ENCODE results near the gene KMT5B. TPM values are rescaled to one million over a fixed set of nuclear protein-coding genes. Genes with fewer than 3 reads are reported as not detected.

KMT5B gene
- total RNA-seq, 4 donors from 2014 or later: 25.5 to 47.1 (median 40.3) TPM

- peaks cover 0 to 65% (median 41%) of the 10 kb centered on the region in 4 donors for H3K4me1 ChIP-seq
- 49 to 55% methylated on average over 1 of the region's 1 CpG for WGBS, 2 donors
- no peak for TF ChIP-seq POLR2A (IDR thresholded peaks at IDR 0.05)
- TF ChIP-seq EP300 (IDR thresholded peaks at IDR 0.05): peak in 1 of 2 donors; percentile 77
- DNase-seq (ENCODE audit: low spot score in 2 of 2): no peak
- H3K27me3 ChIP-seq: no peaks in the 10 kb centered on the region
- H3K27ac ChIP-seq: peak overlapping the region in 3 of 4 donors; percentile 63 to 100 (median 93)
- no peak overlapping the region for H3K4me3 ChIP-seq
- H3K9me3 ChIP-seq: no peaks in the 10 kb centered on the region
- no peaks in the 10 kb centered on the region for H3K36me3 ChIP-seq
Measured at GRCh38 chr11:68115285-68115684, 97.8 kb downstream of the KMT5B start.

GRCh38 chr11:68113986-68114385 is 99.1 kb downstream of the KMT5B start:
- H3K27ac ChIP-seq: peak overlapping the region; percentile 28 to 100 (median 78)
- no peak for DNase-seq (ENCODE audit: low spot score in 2 of 2)
- peaks cover 0 to 62% (median 34%) of the 10 kb centered on the region in 4 donors for H3K4me1 ChIP-seq
- no peaks in the 10 kb centered on the region for H3K27me3 ChIP-seq
- peaks cover 0 to 5% (median 0%) of the 10 kb centered on the region in 3 donors for H3K36me3 ChIP-seq
- H3K4me3 ChIP-seq: no peak overlapping the region
- TF ChIP-seq EP300 (IDR thresholded peaks at IDR 0.05) (peak; percentile 44 to 81), POLR2A (IDR thresholded peaks at IDR 0.05) (no peak), CTCF (IDR thresholded peaks at IDR 0.05) (no peak)
- no peaks in the 10 kb centered on the region for H3K9me3 ChIP-seq
- 30 to 31% methylated on average over 3 of the region's 3 CpGs for WGBS, 2 donors

- H3K9me3 ChIP-seq: no peaks in the 10 kb centered on the region
- peak overlapping the region in 1 of 4 donors; percentile 37 for H3K27ac ChIP-seq
- no peak overlapping the region for H3K4me3 ChIP-seq
- no peak for DNase-seq (ENCODE audit: low spot score in 2 of 2)
- H3K27me3 ChIP-seq: no peaks in the 10 kb centered on the region
- TF ChIP-seq CTCF (IDR thresholded peaks at IDR 0.05) (no peak), POLR2A (IDR thresholded peaks at IDR 0.05) (no peak), EP300 (IDR thresholded peaks at IDR 0.05) (no peak)
- peaks cover 0 to 5% (median 0%) of the 10 kb centered on the region in 3 donors for H3K36me3 ChIP-seq
- 77 to 83% methylated on average over 10 of the region's 10 CpGs for WGBS, 2 donors
- H3K4me1 ChIP-seq: peaks cover 0 to 26% (median 0%) of the 10 kb centered on the region in 4 donors
Measured at GRCh38 chr11:68107689-68108088, 105.4 kb downstream of the KMT5B start.

- H3K36me3 ChIP-seq: peaks cover 0 to 5% (median 0%) of the 10 kb centered on the region in 3 donors
- WGBS, 2 donors: 48% methylated on average over 8 of the region's 8 CpGs
- H3K4me3 ChIP-seq: no peak overlapping the region
- peak overlapping the region in 3 of 4 donors; percentile 1 to 47 (median 37) for H3K27ac ChIP-seq
- TF ChIP-seq CTCF (IDR thresholded peaks at IDR 0.05) (no peak), EP300 (IDR thresholded peaks at IDR 0.05) (no peak), POLR2A (IDR thresholded peaks at IDR 0.05) (no peak)
- no peaks in the 10 kb centered on the region for H3K9me3 ChIP-seq
- peaks cover 0 to 26% (median 0%) of the 10 kb centered on the region in 4 donors for H3K4me1 ChIP-seq
- no peaks in the 10 kb centered on the region for H3K27me3 ChIP-seq
- DNase-seq (ENCODE audit: low spot score in 2 of 2): no peak
Measured at GRCh38 chr11:68106165-68106940, 106.7 kb downstream of the KMT5B start.

Other genes with a start within 250 kb of the KMT5B start
- gene UNC93B1, start 209.2 kb downstream of the KMT5B start, total RNA-seq: 10 to 100 TPM; 43.5 to 75.9 (median 44.2) TPM
- 100 to 1,000 TPM in 1 of 4 donors, 10 to 100 TPM in 3; 80.4 to 137 (median 91.8) TPM for gene ALDH3B1, start 203.0 kb downstream of the KMT5B start, total RNA-seq
- 100 to 1,000 TPM; 143 to 205 (median 180) TPM for gene NDUFS8, start 182.6 kb downstream of the KMT5B start, total RNA-seq
- gene TCIRG1, start 174.3 kb downstream of the KMT5B start, total RNA-seq: 100 to 1,000 TPM; 142 to 439 (median 183) TPM
- 10 to 100 TPM; 53.7 to 83.9 (median 78.0) TPM for gene CHKA, start 91.9 kb downstream of the KMT5B start, total RNA-seq
- gene C11orf24, start 58.7 kb upstream of the KMT5B start, total RNA-seq: 10 to 100 TPM; 33.3 to 59.4 (median 41.2) TPM
- 10 to 100 TPM; 22.3 to 43.2 (median 33.8) TPM for gene LRP5, start 99.3 kb upstream of the KMT5B start, total RNA-seq
- 100 to 1,000 TPM; 103 to 150 (median 119) TPM for gene PPP6R3, start 247.5 kb upstream of the KMT5B start, total RNA-seq